HEK293 (cell line): ENCODE data around the gene GP2.

Experiments used
- CTCF ChIA-PET: fragments of 350-600 bp; formaldehyde crosslinking; extraction: SDS; loops from one replicate; lab custom pipeline; 2021; ENCODE audit warnings: antibody characterized with exemption; lab: Yijun Ruan, JAX
- POLR2A ChIA-PET: fragments of 300-600 bp; formaldehyde crosslinking; extraction: SDS; loops from one replicate; lab custom pipeline; 2020; ENCODE audit warnings: antibody characterized with exemption, inconsistent platforms; lab: Yijun Ruan, JAX
- H3K27ac ChIP-seq: fragments of 200-500 bp; sonication (Bioruptor generic); 2 replicates; pipeline ENCODE4 v1.5.1; 2014; ENCODE audit warnings: low read depth, low read length, control low read depth, inconsistent platforms; ENCODE audit errors: extremely low read depth
- H3K36me3 ChIP-seq, 2 experiments: fragments of 200-500 bp in 1 of 2; sonication (Bioruptor generic) in 1 of 2; 1 replicate in 1 of 2; 2 replicates in 1 of 2; pipeline ENCODE4 v1.5.1; 2014 to 2017; ENCODE audit warnings: inconsistent platforms in 2 of 2, low read length in 2 of 2; ENCODE audit not compliant: control insufficient read depth in 2 of 2, insufficient read depth in 1 of 2
- H3K4me1 ChIP-seq: fragments of 200-500 bp; sonication (Bioruptor generic); 2 replicates; pipeline ENCODE4 v1.5.1; 2014; ENCODE audit warnings: mild to moderate bottlenecking, low read length, inconsistent platforms; ENCODE audit not compliant: control insufficient read depth, insufficient read depth
- H3K4me3 ChIP-seq: 2 replicates; pipeline ENCODE4 v1.5.1; 2011; ENCODE audit warnings: low read depth, mild to moderate bottlenecking, control low read depth, low read length, moderate library complexity
- H3K9me3 ChIP-seq: fragments of 200-500 bp; sonication (Bioruptor generic); 2 replicates; pipeline ENCODE4 v1.5.1; 2014; ENCODE audit warnings: low read depth, low read length, inconsistent platforms; ENCODE audit not compliant: control insufficient read depth, insufficient read depth
- BCL11B ChIP-seq: fragments of 450-650 bp; formaldehyde crosslinking; IDR thresholded peaks from 2 replicates; pipeline ENCODE4 v1.5.1; 2016; ENCODE audit warnings: low read depth, missing biosample characterization, missing genetic modification characterization
- KLF10 ChIP-seq: fragments of 450-650 bp; IDR thresholded peaks from 2 replicates; pipeline ENCODE4 v1.5.1; 2018; ENCODE audit warnings: missing biosample characterization, mild to moderate bottlenecking, missing genetic modification characterization
- KLF16 ChIP-seq: fragments of 450-650 bp; formaldehyde crosslinking; IDR thresholded peaks from 2 replicates; pipeline ENCODE4 v1.5.1; 2017; ENCODE audit warnings: missing biosample characterization, missing genetic modification characterization
- PRDM1 ChIP-seq: fragments of 450-650 bp; formaldehyde crosslinking; IDR thresholded peaks from 2 replicates; pipeline ENCODE4; 2016; ENCODE audit warnings: missing biosample characterization, missing genetic modification characterization
- PRDM10 ChIP-seq: fragments of 450-650 bp; formaldehyde crosslinking; IDR thresholded peaks from 2 replicates; pipeline ENCODE4 v1.5.1; 2016; ENCODE audit warnings: missing biosample characterization, missing genetic modification characterization
- SALL2 ChIP-seq: fragments of 450-650 bp; formaldehyde crosslinking; IDR thresholded peaks from 2 replicates; pipeline ENCODE4 v1.5.0; 2017; ENCODE audit warnings: missing biosample characterization, mild to moderate bottlenecking, missing genetic modification characterization, borderline replicate concordance
- SCRT2 ChIP-seq: fragments of 450-650 bp; formaldehyde crosslinking; IDR thresholded peaks from 2 replicates; pipeline ENCODE4 v1.5.1; 2016; ENCODE audit warnings: missing biosample characterization, missing genetic modification characterization
- SP2 ChIP-seq: fragments of 450-650 bp; formaldehyde crosslinking; IDR thresholded peaks from 2 replicates; pipeline ENCODE4 v1.5.1; 2016; ENCODE audit warnings: missing biosample characterization, missing genetic modification characterization
- SP3 ChIP-seq: fragments of 450-650 bp; formaldehyde crosslinking; IDR thresholded peaks from 2 replicates; pipeline ENCODE4 v1.5.1; 2016; ENCODE audit warnings: missing biosample characterization, missing genetic modification characterization
- TSHZ1 ChIP-seq: fragments of 450-650 bp; formaldehyde crosslinking; IDR thresholded peaks from 2 replicates; pipeline ENCODE4 v1.5.1; 2016; ENCODE audit warnings: missing biosample characterization, missing genetic modification characterization, borderline replicate concordance
- ZBTB8A ChIP-seq: fragments of 450-650 bp; formaldehyde crosslinking; IDR thresholded peaks from 2 replicates; pipeline ENCODE4 v1.5.1; 2016; ENCODE audit warnings: missing biosample characterization, missing genetic modification characterization
- ZFP3 ChIP-seq: fragments of 450-650 bp; formaldehyde crosslinking; IDR thresholded peaks from 2 replicates; pipeline ENCODE4 v1.5.1; 2016; ENCODE audit warnings: low read depth, missing biosample characterization, missing genetic modification characterization
- ZFP37 ChIP-seq: fragments of 450-650 bp; formaldehyde crosslinking; IDR thresholded peaks from 2 replicates; pipeline ENCODE4 v1.5.1; 2016; ENCODE audit warnings: missing biosample characterization, missing genetic modification characterization
- ZFP41 ChIP-seq: fragments of 450-650 bp; formaldehyde crosslinking; IDR thresholded peaks from 2 replicates; pipeline ENCODE4 v1.5.1; 2016; ENCODE audit warnings: missing biosample characterization, missing genetic modification characterization, borderline replicate concordance
- ZNF157 ChIP-seq: fragments of 450-650 bp; formaldehyde crosslinking; IDR thresholded peaks from 2 replicates; pipeline ENCODE4 v1.5.1; 2016; ENCODE audit warnings: missing biosample characterization, missing genetic modification characterization
- ZNF202 ChIP-seq: fragments of 450-650 bp; formaldehyde crosslinking; IDR thresholded peaks from 2 replicates; pipeline ENCODE4 v1.5.1; 2016; ENCODE audit warnings: missing biosample characterization, missing genetic modification characterization, borderline replicate concordance
- ZNF214 ChIP-seq: fragments of 450-650 bp; formaldehyde crosslinking; IDR thresholded peaks from 2 replicates; pipeline ENCODE4 v1.5.1; 2017; ENCODE audit warnings: missing biosample characterization, mild to moderate bottlenecking, missing genetic modification characterization, borderline replicate concordance
- ZNF223 ChIP-seq: fragments of 450-650 bp; formaldehyde crosslinking; IDR thresholded peaks from 2 replicates; pipeline ENCODE4 v1.5.1; 2016; ENCODE audit warnings: missing biosample characterization, missing genetic modification characterization
- ZNF248 ChIP-seq: fragments of 450-650 bp; formaldehyde crosslinking; IDR thresholded peaks from 2 replicates; pipeline ENCODE4 v1.5.1; 2017; ENCODE audit warnings: missing biosample characterization, missing genetic modification characterization
- ZNF391 ChIP-seq: fragments of 450-650 bp; formaldehyde crosslinking; IDR thresholded peaks from 2 replicates; pipeline ENCODE4 v1.5.1; 2016; ENCODE audit warnings: low read depth, missing biosample characterization, missing genetic modification characterization, borderline replicate concordance
- ZNF394 ChIP-seq: fragments of 450-650 bp; formaldehyde crosslinking; IDR thresholded peaks from 2 replicates; pipeline ENCODE4 v1.5.1; 2016; ENCODE audit warnings: missing biosample characterization, missing genetic modification characterization, mild to moderate bottlenecking, moderate library complexity, borderline replicate concordance
- ZNF544 ChIP-seq: fragments of 450-650 bp; formaldehyde crosslinking; IDR thresholded peaks from 2 replicates; pipeline ENCODE4 v1.5.0; 2017; ENCODE audit warnings: missing biosample characterization, missing genetic modification characterization
- ZNF621 ChIP-seq: fragments of 450-650 bp; formaldehyde crosslinking; IDR thresholded peaks from 2 replicates; pipeline ENCODE4 v1.5.1; 2017; ENCODE audit warnings: missing biosample characterization, missing genetic modification characterization
- ZNF768 ChIP-seq: fragments of 450-650 bp; formaldehyde crosslinking; IDR thresholded peaks from 2 replicates; pipeline ENCODE4 v1.5.1; 2018; ENCODE audit warnings: missing biosample characterization, mild to moderate bottlenecking, missing genetic modification characterization
- ZNF791 ChIP-seq: fragments of 450-650 bp; formaldehyde crosslinking; IDR thresholded peaks from 2 replicates; pipeline ENCODE4 v1.5.1; 2016; ENCODE audit warnings: missing biosample characterization, missing genetic modification characterization
- ZNF830 ChIP-seq: fragments of 450-650 bp; IDR thresholded peaks from 2 replicates; pipeline ENCODE4 v1.5.0; 2018; ENCODE audit warnings: missing biosample characterization, missing genetic modification characterization, low read depth, mild to moderate bottlenecking, moderate library complexity
- ZNF843 ChIP-seq: fragments of 450-650 bp; formaldehyde crosslinking; IDR thresholded peaks from 2 replicates; pipeline ENCODE4 v1.5.1; 2016; ENCODE audit warnings: missing biosample characterization, missing genetic modification characterization

GP2 gene

GRCh38 chr16:20348365-20349185, 21.3 kb upstream of the GP2 start:
- no peak for TF ChIP-seq KLF16 (tag by site-specific recombination)
- TF ChIP-seq BCL11B: no peak
- TF ChIP-seq ZNF223: no peak
- no peak for TF ChIP-seq ZNF248 (tag by site-specific recombination)
- TF ChIP-seq TSHZ1 (tag by site-specific recombination): no peak
- TF ChIP-seq SCRT2 (tag by site-specific recombination): no peak
- TF ChIP-seq ZNF791: no peak
- no peak for TF ChIP-seq ZNF157 (tag by site-specific recombination)
- no peak for TF ChIP-seq ZFP41 (tag by site-specific recombination)
- H3K27ac ChIP-seq: no peak overlapping the region
- no peak overlapping the region for H3K4me3 ChIP-seq
- ChIA-PET POLR2A (no interaction called here), CTCF (interaction anchor here (0.6 to 1.5 kb wide), 3 partner anchors 37 to 465 kb away, joined by 3 to 4 read pairs (median 3); no protein-coding TSS in a partner anchor)
- H3K4me1 ChIP-seq: no peaks in the 10 kb centered on the region
- no peaks in the 10 kb centered on the region for H3K36me3 ChIP-seq
- no peaks in the 10 kb centered on the region for H3K9me3 ChIP-seq

GRCh38 chr16:20347666-20348364, 20.5 kb upstream of the GP2 start:
- no peak overlapping the region for H3K4me3 ChIP-seq
- H3K36me3 ChIP-seq: no peaks in the 10 kb centered on the region
- TF ChIP-seq ZNF391 (no peak), SALL2 (tag by site-specific recombination) (no peak), SP3 (tag by site-specific recombination) (no peak), ZNF791 (no peak), ZNF544 (no peak), ZNF843 (no peak), ZNF830 (tag by site-specific recombination) (no peak), ZNF214 (tag by site-specific recombination) (no peak), ZBTB8A (tag by site-specific recombination) (no peak), SP2 (tag by site-specific recombination) (no peak), PRDM10 (no peak), ZNF394 (tag by site-specific recombination) (no peak), ZFP37 (tag by site-specific recombination) (no peak), ZNF768 (tag by site-specific recombination) (no peak), ZFP3 (tag by site-specific recombination) (no peak), KLF10 (tag by site-specific recombination) (no peak), ZNF202 (tag by site-specific recombination) (no peak), PRDM1 (no peak), ZNF621 (tag by site-specific recombination) (no peak)
- no peaks in the 10 kb centered on the region for H3K9me3 ChIP-seq
- H3K27ac ChIP-seq: no peak overlapping the region
- ChIA-PET CTCF (interaction anchor here (0.6 to 0.8 kb wide), 2 partner anchors 19 to 78 kb away, joined by 3 read pairs; no protein-coding TSS in a partner anchor), POLR2A (no interaction called here)
- H3K4me1 ChIP-seq: no peaks in the 10 kb centered on the region
